GM18907 (cell line): Measurements from ENCODE around the gene PRSS58.

Experiments
- ATAC-seq: cut with Tn5 transposase; IDR thresholded peaks from one replicate; pipeline ENCODE4 v1.9.1; 2021; ENCODE audit warnings: mild to moderate bottlenecking, moderate library complexity; ENCODE audit not compliant: unreplicated experiment

Gene PRSS58

GRCh38 chr7:142257958-142258357 is at the start of gene PRSS58:
PRSS58 (minus strand) TSS chr7:142258058; CDS start chr7:142257707, 351 bp downstream.
- no peak for ATAC-seq

DNA sequence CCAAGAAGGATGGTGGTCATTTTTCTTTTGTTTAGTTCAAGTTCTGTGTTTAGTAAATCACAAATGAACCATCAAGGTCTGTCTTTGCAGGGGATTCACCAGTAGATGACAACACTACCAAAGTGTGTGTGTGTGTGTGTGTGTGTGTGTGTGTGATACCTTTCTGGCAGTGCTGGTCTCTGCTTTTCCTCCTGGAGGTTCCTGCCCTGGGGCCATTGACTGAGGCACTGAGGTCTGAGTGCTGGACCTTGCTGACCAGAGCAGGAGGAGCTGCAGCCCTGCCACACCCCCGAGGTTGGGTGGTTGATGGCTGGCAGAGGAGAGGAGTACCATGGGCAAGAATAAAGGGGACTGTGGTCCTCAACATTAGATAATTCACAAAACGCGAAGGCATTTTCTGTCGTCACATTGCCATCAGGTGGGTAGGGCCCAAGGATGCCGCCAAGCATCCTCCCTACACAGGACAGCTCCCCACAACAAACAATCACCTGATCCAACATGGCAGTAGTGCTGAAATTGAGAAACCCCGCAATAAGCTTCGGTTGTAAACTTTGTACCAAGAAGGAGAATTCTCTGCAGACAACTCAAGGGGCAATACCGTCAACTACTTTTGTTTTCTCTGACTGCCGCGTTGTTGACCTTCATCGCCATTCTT is 49.5 kb upstream of the PRSS58 start:
- ATAC-seq, result no peak

DNA sequence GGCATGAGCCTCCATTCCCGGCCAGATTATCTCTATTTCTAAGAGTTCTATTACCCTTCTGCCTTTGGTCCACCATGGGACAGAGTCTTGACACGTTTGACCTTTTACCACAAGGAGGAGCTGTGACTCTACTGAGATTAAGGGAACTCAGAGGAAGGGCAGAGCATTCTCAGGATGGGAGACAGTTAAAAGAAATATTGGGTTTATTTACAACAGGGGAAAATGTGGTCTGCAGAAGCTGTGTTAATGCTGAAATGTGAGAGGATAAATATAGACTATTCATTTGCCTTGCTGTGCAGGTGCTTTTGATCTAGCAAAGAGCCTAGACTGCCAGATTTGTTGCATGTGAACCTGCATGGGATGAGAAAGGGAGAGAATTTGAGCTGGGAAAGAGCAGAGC is 45.8 kb upstream of the PRSS58 start:
- peak; percentile 62 for ATAC-seq

GRCh38 chr7:142301923-142302550 is 44.2 kb upstream of the PRSS58 start:
- peak; percentile 61 for ATAC-seq

GRCh38 chr7:142301299-142301698 is 43.4 kb upstream of the PRSS58 start:
- ATAC-seq, result no peak

DNA sequence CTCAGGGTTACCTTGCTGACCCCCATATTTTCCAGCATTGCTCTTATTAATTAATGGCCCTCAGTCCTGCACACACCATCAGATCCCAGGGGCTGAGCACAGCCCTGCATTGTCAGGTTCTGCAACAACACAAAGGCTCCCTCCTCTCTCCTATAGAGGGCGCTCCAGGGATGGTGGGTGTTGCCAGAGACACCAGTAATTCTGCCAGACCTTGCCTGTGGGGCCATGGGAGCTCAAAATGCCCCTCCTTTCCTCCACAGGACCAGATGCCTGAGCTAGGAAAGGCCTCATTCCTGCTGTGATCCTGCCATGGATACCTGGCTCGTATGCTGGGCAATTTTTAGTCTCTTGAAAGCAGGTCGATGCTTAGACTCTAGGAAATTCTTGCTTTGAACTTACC is 42.8 kb upstream of the PRSS58 start:
- ATAC-seq, result no peak

GRCh38 chr7:142299237-142299781 is 41.5 kb upstream of the PRSS58 start:
- ATAC-seq, result no peak

DNA sequence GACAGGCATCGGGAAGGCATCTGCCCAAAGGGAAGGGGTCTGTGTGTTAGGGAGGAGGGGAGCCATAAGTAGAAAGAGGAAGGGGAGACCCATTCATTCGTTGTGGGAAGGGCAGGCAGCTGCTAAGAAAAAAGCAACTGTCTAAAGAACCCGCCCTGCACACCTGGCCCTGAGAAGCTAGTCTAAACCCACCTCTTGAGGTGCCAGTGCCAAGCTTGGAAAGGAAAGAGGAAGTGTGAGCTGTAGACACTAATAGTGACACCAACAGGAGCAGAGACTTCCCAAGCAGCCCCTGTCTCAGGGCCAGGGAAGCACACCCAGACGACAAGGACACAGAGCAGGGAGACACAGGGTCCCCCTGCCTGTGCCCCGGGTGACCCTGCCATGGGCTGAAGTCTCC is 40.8 kb upstream of the PRSS58 start:
- ATAC-seq, result no peak

DNA sequence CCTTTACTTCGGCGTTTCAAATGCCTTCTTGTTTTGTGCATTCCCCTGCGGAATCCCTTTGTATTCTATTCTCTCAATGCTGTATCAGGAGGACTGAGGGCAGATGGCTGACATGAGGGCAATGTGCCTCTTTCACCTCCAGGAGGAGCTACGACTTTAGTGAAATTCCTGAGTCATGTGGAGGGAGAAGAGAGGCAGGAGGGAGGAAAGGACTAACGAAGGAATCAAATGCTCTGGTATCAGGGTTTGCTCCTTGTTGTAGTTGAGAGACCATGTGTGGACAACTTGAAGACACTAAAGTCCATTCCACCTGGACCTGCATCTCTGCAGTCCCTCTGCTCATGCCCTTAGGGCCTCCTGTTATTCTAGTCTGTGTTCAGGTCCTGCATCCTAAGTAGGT is 40.2 kb upstream of the PRSS58 start:
- ATAC-seq, result no peak

GRCh38 chr7:142280263-142280662 is 22.4 kb upstream of the PRSS58 start:
- no peak for ATAC-seq

GRCh38 chr7:142279601-142280000 is 21.7 kb upstream of the PRSS58 start:
- ATAC-seq, result no peak

DNA sequence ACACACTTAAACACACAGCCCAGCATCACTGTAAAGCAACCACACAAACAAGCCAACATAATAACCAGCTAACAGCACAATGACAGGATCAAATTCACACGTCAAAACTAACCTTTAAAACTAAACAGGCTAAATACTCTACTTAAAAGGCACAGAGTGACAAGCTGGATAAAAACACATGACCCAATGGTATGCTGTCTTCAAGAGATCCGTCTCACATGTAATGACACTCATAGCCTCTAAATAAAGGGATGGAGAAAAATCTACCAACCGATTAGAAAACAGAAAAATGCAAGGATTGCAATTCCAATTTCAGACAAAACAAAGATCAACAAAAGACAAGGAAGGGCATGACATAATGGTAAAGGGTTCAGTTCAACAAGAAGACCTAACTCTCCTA is 17.2 kb upstream of the PRSS58 start:
- no peak for ATAC-seq

DNA sequence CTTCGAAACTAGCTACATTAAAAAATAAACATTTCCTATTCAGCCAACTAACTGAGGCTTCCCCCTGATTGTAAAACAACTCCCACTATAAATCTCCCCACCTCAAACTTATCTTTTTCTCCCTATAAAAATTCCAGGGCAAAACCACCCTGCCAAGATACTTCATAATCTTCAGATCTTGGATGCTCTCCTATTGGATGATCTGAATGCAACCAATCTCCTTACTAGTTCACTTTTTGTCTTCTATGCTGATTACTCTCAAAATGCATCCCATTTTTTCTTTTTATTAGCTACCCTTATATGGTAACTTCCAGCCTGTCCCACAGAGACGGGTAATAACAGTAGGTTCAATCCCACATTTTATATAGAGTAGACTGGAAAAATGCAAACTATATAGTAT is 15.0 kb upstream of the PRSS58 start:
- no peak for ATAC-seq

GRCh38 chr7:142263598-142264380 is 5.9 kb upstream of the PRSS58 start:
- ATAC-seq, result no peak

- ATAC-seq, result no peak
Measured at GRCh38 chr7:142250705-142251104, 7.2 kb downstream of the PRSS58 start.

- no peak for ATAC-seq
Measured at GRCh38 chr7:142249918-142250317, 7.9 kb downstream of the PRSS58 start.

DNA sequence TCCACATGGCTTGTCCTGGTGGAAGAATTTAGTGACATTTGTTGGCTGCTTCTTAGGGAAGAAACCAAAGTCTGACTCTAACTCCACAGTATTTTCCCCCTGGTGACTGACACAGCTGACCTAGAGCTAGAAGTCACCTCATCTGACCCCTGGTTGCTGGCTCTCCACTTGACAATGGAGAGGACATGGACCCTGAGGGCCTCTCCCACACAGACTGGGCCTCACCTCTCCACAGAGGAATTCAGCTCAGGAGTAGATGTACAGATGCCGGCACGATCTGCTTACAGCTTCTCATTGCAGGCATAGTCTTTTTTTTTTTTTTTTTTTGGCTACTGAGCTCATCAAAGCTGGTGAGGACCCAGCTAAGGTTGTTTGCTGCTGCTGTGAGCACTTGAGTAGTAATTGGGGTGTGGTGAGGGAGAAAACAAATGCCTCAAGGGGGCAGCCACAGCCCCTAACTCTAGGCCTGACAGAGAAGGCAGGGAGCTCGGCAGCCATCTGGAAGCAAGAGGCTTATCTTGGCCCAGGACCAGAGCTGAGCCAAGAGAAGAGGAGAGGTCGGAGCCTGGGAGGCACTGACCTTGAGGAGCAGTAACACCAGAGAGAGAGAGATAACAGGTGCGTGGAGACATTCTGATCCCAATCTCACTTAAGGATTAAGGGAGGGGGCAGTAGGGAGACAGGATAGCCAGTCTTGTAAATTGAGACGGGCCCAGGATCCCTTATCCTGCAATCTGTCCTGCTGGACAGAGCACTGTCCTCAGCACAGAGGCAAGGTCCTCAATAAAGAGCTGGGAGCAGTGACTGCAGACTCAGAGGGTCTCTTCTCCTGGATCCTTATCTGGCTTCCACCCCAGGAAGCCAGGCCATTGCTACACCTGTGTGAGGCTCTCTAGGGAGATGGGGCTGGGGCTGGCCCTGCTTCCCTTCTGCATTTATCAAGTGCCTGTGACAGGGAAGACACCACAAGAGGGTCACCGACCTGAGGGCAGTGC is 9.4 kb downstream of the PRSS58 start:
- ATAC-seq, result no peak

GRCh38 chr7:142243823-142244222 is 14.0 kb downstream of the PRSS58 start:
- ATAC-seq, result no peak

GRCh38 chr7:142240546-142240945 is 17.3 kb downstream of the PRSS58 start:
- no peak for ATAC-seq

DNA sequence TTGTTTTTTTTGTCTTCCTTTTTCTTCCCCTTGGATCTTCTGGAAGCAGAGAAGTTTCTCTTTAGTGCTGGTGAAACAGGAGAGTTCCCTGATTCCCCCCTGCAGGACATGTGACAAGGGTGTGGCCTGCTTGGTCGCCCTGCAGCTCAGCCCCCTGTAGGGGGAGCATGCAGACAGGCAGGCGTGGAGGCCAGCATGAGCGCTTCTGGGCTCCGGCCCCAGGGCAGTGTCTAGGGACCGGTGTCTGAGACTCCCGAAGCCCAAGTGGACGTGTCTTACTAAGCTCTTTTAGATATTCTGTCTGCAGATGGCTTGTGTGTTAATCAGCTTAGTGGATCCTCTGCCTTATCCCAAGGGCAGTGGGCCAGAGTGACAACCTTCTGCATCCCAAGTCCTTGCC is 26.1 kb downstream of the PRSS58 start:
- ATAC-seq, result no peak
